GM19043 (cell line): ENCODE measurements around the gene ZNF362.

Experiments used
- ATAC-seq: cut with Tn5 transposase; IDR thresholded peaks from one replicate; pipeline ENCODE4 v1.9.1; 2021; ENCODE audit warnings: low read depth; ENCODE audit not compliant: unreplicated experiment

Gene ZNF362

GRCh38 chr1:33244143-33244808, 12.0 kb upstream of the ZNF362 start:
- ATAC-seq = no peak

GRCh38 chr1:33244809-33245186, 11.5 kb upstream of the ZNF362 start:
- ATAC-seq = no peak

DNA sequence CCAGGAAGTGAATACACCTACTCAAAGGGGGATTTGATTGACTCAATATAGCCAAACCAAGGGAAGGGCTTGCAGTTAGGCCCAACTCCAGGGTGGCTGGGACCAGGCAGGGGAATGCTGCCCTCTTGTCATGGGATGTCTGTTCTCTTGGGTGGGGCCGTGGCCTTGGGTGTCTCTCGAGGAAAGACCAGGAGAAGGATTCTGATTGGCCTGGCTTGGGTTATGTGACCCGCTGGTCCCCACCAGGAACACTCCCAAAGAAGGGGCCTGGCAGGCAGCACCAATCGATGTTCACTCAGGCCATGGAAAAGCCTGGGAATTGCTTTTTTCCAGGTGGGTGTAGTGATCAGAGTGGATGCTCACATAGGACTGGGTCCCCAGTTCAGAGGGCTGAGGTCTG, 10.1 kb upstream of the ZNF362 start:
- no peak for ATAC-seq

- no peak for ATAC-seq
Measured at GRCh38 chr1:33247545-33247944, 8.7 kb upstream of the ZNF362 start.

GRCh38 chr1:33248244-33248643, 8.0 kb upstream of the ZNF362 start:
- no peak for ATAC-seq

DNA sequence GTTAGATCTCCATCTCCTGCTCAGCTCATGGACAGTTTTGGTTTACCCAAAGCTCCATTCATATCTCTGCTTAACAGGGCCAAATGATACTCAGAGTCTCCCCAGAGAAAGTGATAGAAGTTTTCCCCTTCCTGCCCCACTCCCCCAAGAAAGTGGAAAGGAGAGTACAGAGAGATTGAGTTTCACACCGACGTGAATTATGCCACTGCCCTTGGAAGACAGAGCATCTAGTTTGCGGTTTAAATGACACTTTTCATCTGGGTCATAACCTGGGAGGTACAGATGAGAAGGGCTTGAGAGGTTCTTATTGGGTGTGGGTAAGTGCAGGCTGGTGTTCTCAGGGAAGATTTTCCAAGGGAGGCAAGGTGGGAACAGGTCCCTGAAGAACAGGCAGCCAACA, 6.9 kb upstream of the ZNF362 start:
- ATAC-seq = no peak

GRCh38 chr1:33250217-33250616, 6.1 kb upstream of the ZNF362 start:
- ATAC-seq = no peak

DNA sequence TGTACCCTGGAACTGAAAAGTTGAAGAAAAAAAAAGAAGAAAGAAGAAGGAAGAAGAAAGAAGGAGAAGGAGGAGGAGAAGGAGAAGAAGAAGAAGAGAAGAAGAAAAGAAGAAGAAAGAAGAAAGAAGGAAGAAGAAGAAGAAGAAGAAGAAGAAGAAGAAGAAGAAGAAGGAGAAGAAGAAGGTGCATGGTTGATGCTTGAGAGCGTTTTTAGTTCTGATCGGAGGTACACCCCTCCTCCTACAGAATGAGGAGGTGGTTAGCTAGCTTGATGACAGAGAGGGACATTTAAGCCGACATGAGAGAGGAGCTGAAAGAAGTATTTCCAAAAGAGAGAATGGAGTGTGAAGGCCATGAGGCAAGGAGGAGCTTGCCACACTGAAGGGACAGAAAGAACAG, 5.6 kb upstream of the ZNF362 start:
- no peak for ATAC-seq

DNA sequence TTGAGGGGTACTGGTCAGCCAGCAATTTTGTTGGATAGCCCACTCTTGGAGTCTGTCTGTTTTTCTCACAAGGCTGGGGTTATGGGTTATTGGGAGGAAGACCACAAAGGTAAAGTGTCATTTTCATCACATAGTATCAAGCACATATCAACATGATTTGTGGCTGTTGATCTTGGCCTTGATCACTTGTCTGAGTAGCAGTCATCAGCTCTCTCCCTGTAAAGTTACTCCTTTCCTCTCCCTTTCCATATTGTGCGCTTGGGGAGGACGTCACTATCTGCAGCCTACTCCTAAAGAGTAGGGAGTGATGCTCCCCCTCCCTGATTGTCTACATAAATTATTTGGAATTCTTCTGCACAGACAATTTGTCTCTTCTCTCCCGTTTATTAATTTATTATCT, 1.8 kb upstream of the ZNF362 start:
- no peak for ATAC-seq

DNA sequence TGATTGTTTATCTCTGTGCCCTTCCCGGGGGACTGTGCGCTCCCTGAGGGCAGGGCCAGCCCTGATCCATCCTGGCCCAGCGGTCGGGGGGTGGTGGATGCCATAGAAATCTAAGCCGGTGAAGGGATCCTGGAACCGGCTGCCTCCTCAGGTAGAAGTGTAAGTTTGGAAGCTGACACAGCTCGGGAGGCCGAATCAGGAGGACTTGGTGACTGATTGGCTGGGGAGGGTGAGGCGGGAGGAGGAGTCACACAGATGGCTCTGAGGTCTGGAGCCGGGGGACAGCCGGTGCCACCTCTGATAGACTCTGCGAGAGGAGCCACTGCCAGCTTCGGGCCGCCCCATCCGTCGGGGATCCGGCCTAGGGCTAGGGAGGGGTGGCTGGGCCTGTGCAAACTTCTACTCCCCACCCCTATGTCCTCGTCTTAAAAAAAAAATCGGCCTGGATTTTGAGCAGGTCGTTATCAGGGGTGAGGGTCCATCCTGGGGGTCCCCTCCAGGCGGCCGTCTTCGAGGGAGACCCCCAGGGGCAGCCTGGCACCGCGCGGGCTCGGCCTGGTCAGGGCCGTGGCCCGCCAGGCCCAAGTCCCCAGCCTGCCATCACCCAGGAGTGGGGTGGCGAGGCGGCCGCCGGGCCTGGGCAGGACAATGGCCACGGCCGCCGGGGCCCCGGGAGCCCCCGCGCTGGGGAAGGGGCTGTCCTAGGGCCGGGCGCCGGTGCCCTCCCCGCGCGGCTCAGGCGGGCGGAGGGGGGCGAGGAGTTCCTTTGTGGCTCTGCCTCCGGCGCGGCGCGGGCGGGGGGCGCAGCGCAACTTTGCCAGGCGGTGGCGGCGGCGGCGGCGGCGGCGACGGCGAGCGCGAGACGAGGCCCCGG, 708 bp upstream of the ZNF362 start:
- peak; percentile 46 for ATAC-seq

- ATAC-seq = no peak
Measured at GRCh38 chr1:33256221-33256470, 146 bp upstream of the ZNF362 start.

DNA sequence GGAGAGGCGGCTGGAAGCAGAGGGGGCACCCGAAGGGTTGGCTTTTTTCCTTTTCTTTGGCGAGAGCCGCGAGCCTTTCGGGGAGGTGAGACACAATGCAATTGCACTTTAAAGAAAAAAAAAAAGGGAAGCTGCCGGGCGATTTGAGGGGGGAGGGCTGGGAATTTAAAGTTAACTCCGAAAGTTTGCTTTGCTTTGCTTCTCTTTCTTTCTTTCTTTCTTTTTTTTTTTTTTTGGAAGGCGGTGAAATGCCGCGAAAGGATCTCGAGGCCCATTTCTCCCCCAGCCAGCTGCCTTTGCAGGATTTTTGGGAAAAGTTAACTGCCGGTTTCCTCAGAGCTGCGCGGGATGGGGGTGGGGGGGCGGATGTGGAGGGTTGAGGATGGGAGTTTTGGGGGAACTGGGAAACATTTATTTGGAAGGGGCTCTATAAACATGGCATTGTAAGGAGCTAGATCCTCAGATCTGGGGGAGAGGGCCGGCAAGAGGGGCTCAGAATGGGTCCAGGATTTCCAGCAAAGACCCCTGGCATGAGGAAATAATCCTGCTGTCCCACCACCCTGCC, 997 bp downstream of the ZNF362 start:
- ATAC-seq = no peak

DNA sequence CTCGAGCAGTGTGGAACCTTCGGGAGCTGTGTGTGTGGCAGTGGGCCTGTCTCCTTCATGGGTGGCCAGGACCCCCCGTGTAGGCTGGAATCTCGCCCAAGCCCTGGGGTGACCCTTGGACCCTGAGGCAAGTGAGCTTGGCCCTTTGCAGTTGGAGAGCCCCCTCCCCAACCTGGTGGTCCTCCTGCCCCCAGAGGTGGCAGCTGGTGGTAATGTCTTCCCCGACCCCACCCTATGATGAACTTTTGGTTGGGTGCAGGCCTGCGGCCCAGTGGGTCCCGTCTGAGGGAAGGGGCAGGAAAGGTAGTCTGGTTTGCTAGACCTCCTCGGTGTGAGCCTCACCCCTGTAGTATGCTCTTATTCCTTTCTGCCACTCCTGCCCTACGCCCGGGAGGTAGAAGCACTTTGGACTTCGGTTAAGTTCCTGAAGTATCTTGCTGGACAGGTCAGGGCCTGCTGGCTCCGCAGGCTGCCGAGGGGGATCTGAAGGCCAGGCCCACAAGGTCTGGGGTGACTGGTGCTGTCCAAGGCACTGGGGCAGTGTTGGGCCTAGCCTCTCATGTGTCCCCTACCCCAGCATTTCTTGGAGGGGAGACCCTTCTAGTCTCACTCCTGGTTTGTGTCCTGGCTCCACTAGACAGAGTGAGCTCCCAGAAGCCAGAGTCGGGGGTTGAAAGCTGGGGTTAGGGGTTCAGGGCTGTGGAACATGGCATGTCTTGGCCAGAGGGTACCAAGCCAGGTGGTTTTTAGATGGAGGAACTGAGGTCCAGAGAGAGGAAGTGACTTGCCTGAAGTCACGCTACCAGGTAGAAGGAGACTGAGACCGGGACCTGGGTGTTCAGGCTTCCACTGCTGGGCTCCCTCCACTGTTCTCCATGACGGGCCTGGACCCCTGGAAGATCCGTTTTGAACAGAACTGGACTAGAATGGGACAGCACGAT, 1.8 kb downstream of the ZNF362 start:
- no peak for ATAC-seq

GRCh38 chr1:33258788-33259274, 2.5 kb downstream of the ZNF362 start:
- ATAC-seq = no peak

- ATAC-seq = no peak
Measured at GRCh38 chr1:33259879-33260278, 3.6 kb downstream of the ZNF362 start.

DNA sequence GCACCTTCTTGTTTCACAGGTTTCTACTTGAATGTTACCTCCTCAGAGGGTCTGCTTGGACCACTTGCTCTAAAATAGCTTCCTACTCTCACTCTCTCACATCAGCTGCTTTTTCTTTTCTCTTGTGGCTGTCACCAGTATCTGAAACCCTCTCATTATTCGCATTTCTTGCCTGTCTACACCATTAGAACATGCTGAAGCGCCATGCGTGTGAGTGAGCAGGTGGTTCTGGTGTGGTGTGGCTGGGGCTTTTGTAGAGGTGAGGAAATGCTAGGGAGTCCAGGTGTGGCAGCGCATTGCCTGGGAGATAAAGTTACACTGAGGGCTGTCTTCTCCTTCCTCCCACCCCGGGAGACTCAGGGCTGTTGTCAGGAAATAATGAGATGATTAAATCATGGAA, 4.1 kb downstream of the ZNF362 start:
- no peak for ATAC-seq

GRCh38 chr1:33261344-33261743, 5.1 kb downstream of the ZNF362 start:
- no peak for ATAC-seq

DNA sequence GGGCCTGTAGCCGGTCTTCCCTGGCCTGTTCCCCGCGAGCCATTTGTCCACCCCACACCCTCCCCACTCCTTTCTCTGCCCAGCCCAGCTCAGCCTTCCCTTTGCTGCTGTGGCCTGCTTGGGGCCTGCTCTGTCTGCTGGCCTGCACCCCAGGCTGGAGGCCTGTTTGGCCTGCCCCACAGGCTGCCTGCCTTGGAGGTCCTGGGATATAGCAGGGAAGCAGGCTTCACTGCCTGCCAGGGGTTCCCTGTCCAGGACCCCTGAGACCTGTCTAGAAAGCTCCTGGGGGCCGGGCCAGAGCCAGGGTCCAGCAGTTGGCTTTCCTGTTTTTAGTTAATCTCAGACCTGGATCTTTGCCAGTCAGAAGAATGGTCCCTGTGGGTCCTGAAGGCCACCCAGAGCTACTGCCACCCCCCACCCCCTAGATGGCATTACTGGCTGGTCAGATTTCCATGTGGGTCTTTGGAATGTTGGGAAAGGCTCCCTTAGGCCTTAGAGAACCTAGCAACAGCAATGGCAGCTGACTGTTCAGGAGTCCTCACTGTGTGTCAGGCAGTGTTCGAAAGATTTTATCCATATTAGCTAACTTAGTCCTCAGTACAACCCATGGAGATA, 7.7 kb downstream of the ZNF362 start:
- ATAC-seq = no peak

DNA sequence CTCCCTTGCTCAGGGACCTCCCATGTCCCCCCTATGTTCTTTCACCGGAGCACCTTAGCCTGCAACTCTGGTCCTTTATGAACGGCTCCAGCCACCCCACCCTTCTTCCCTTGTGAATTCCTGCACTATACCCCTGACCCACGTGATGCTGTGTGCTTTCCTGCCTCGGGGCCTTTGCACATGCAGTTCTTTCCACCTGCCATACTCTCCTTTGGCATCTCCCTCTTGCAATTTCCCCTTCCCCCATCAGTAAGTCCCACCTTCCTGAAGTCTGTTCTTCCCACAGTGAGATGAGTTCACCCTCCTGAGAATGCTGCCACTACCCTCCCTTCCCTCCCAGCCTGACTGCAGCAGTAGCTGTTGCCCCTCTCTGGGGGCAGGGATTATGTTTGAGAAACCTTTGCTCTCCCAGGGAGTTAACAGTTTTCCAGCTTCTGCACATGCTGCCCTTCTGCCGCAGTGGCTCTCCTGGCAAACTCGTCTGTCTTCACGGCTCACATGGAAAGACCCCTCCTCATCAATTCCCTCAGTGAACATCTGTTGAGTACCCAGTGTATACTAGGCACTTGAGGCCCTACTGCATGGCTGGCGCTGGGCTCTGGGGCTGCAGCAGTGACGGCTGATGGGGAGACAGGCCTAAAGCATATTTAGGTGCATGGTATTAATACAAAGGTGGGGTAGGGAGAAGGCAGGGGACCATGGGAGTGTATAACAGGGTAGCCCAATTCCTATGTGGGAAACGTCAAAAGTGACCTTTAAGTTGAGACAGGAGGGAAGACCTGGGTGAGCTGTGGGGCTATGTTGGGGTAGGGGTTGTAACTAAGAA, 9.7 kb downstream of the ZNF362 start:
- ATAC-seq = no peak

DNA sequence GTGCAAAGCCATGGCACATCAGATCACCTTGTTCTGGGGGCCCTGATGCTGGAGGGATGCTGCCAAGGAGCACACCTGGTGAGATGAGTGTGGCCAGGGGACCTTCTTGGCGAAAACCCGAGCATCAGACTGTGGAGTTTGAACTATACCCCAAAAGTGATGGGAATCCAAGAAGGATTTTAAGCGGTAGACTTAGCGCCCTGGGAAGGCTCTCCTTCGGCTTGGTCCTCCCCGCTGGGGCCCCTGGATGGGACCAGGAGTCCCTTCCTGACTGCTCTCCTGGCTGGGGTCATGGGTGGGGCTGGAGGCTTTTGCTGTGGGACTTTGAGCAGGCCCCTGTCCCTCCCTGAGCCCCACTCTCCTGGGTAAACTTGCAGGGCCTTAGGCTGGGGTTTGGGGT, 10.5 kb downstream of the ZNF362 start:
- no peak for ATAC-seq
